ENCODE measurements around the gene AGFG1.
"Not testable (repeated sequence)": the region's sequence is repeated elsewhere in the genome, so short reads cannot be mapped to it uniquely, and the experiment has no call there.

Gene AGFG1

DNA sequence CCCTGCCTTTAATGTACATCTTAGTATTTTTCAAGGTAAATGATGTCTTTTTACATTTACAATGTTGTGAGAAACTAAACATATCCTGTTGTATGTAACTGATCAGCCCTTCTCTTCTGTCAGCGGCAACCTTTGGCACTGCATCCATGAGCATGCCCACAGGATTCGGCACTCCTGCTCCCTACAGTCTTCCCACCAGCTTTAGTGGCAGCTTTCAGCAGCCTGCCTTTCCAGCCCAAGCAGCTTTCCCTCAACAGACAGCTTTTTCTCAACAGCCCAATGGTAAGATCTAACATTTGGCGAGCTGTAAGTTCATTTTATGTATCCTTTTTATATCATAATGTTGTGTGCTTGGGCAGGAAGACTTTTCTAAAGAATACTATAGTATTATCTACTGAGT, 79.9 kb downstream of the AGFG1 start:
- DNase-seq: no peak

DNA sequence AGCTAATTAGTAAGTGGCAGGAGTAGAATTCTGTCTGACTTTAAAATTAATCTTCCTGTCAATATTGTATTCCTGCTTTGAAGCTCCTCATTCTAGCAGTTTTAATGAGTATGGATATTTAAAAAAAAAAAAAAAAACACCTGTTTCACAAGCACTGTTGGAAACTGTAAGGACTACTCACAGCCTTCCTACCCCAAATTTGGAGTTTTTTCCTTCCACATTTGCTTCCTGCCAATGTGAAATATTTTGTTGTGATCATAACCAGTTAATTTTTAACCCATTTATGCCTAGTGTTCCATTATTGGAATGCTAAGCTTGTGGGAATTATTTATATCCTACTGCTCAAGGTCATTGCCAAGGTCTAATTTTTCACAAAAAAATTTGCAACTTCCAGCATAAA, 90.6 kb downstream of the AGFG1 start:
- no peak for DNase-seq

DNA sequence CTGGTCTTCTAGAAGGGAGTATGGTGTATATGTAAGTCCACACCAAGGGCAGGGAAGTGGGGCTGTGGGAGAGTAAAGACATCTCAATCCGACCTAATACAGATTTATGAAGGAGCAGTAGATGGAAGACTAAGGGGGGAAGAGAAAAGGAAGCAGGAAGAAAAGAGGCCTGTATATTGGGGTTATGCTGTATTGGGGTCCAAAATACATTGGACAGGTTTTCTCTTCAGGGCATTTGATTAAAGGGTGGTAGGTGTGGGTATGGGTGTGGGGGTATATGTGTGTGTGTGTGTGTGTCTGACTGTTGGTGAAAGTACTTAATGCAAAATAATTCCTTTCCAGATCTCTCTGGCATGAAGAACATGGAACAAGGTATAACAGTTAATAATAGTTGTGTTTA, 93.1 kb downstream of the AGFG1 start:
- no peak for DNase-seq

DNA sequence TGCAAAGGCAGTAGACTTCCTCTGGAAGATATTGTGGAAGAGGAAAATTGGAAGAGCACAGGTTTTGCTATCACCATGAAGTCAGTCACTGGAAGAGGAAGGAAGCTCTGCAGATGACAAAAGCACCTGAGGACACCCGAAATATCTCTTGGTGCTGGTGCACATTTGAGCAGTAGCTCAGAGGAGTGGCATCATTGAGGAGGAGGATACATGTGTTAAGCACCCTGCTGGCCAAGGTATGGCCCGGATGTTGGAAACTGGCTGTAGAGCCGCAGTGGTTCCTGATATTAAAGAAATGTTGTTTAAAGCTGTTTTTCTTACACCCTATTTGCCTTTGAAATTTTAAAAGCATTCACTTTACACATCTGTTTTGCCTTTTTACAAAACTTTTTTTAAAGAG, 94.1 kb downstream of the AGFG1 start:
- no peak for DNase-seq

DNA sequence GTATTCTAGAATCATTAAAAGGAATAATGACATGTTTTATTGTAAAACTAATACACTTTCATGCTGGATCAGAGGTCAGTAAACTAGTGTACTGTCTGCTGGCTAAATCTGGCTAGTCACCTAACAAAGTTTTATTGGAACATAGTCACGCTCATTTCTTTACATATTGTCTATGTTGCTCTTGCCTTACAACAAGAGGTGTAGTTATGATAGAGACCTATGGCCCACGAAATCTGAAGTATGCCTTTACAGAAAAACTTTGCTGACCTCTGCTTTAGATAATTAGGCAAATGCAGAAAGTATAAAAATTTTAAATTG, 96.9 kb downstream of the AGFG1 start:
- DNase-seq: no peak

DNA sequence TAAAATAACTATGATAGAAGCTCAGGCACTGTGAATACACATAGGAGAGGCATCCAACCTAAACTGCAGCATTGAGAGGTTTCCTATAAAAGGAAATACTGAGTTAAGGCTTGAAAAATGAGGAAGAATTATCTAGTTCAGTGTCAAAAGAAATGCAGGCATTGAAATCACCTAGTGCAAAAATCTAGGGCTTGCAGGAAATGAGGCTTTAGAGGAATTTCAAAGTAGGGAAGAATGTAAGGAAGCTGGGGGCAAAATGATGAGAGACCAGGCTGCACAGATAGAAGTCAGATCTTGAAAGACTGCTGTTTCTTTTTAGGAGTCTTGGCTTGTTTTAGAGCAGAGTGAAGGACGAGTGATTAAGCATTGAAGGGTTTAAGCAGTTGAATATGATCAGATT, 98.7 kb downstream of the AGFG1 start:
- no peak for DNase-seq

DNA sequence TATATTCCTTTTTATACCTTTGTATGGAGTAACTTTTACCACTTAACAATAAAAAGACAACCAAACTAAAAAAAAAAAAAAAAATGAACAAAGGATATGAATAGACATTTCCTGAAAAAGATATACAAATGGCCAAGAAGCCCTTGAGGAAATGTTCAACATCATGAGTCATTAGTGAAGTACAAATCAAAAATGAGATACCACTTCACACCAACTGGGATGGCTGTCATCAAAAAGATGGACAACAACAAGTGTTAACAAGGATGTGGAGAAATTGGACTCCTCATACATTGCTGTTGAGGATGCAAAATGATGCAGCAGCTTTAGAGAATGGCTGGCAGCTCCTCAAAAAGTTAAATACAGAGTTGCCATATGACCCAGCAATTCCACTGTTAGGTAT, 104.2 kb downstream of the AGFG1 start:
- no peak for DNase-seq

DNA sequence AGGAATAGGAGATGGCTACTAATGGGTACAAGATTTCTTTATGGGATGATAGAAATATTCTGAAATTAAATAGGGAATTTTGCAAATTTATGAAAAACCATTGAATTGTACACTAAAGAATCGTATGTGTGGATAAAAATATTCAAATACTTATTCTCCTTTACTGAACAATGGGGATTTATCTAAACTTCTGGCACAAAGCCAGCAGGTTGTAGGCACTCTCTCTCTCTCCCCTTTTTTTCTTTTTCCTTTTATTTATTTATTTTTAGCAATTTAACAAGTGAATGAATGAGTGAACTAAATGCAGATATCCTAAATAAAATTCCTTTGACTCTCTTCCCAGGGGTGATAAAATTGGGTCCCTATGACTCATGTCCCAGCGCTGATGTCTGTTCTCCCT, 104.9 kb downstream of the AGFG1 start:
- no peak for DNase-seq

DNA sequence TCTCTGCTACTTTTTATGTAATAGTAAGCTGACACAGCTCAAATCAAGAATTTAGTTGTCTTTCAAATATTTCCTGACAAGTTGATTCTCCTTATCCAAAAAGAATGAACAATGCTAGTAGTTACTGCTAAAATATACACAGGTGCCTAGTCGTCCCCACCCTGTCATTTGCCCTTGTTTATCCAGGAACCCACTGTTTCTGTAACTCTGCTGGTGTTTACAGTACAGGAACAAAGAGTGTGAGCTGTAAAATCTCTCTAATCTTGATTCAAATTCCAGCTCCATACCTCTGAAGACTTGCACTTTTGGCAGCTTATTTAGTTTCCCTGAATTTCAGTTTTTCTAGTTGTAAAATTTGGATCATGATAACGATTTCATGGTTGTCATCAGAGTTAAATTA, 105.6 kb downstream of the AGFG1 start:
- DNase-seq: no peak

DNA sequence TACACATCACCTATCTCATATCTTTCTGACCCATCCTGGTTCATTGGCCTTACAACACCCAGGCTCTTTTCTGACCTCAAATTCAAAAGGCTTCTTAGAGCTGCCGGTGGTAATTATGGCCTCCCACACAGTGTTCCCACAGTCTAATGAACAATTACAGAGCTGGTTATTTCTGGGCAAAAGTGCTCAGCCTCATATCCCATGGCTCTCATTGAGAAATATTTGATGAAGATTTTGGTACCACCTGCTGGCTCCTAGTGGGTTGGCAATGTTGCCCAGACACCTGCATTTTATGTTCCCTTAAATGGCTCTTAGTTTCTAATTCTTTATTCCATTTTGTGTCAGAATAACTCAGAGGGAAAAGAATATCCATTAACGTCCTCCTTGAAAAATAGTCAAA, 106.7 kb downstream of the AGFG1 start:
- DNase-seq: no peak

DNA sequence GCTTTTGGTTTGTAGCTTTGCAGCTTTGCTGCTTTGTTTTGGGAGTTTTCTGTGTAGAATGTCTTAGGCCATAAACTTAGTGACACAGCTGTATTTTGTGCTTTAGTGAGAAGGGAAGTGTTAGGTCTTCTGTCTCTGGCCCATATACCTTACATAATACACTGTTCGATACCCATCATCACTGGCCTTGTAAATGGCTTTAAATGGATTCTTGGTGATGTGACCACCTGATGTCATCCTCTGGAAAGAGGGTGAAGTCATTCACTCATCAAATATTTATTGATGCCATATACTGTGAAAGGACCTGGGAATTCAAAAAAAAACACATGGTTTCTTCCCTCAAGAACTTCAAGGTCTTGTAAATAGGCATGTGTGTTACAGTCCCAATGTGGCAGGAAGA, 107.8 kb downstream of the AGFG1 start:
- no peak for DNase-seq

DNA sequence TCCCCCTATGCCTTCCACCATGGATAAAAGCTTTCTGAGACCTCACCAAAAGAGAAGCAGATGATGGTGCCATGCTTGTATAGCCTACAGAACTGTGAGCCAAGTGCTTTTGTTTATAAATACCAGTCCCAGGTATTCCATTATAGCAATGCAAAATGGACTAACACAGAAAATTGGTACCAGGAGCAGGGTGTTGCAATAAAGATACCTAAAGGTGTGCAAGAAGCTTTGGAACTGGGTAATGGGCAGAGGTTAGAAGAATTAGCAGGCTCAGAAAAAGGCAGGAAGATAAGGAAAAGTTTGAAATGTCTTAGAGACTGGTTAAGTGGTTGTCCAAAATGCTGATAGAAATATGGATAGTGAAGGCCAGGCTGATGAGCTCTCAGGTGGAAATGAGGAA, 110.4 kb downstream of the AGFG1 start:
- DNase-seq: no peak

DNA sequence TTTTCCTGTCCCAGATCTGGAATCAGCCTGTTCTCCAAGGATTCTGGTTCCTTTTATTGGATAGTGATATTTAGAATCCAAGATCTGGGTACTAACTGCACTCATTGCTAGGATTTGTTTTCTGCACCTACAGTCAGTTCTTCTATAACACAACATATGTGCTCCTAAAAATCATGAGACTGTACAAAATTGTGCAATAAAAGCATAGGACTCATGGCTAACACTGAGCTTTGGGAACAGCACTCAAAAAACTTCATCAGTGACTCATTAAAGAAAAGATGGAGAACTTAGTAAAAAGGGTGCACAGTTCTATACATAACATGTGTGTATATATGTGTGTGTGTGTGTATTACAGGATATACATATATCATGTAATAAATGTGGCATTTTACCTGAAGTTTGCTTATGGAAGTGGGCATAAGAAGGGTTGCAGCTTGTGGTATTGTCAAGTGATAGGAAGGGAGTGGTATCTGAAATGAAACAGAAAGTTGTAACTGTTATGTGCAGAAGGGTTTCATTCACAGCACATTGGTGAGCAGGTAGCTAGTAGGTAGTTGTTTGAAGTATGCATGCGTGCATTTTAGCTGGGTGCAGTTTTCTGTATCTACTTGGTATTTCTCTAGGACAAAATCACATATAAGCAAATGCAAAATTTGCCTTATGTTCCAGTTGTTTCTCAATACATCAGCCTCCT, 120.9 kb downstream of the AGFG1 start:
- DNase-seq: no peak

DNA sequence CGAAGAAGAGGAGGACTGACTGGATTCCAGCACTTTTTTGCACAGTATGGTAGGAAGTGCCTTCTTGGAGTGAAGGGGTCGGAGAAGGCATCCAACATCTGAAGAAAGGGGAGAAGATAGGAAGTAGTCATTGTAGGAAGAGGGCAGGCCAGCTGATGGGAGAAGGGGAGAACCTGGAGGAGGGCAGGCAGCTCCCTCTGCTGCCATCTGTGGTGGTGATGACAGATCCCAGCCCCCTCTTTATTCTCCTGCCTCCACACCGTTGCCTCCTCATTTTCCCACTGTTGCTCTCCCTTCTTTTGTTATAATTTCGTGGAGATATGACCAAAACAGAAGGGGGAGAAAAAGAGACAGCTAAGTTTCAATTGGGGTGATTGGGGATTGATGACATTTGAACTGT, 123.8 kb downstream of the AGFG1 start:
- no peak for DNase-seq

DNA sequence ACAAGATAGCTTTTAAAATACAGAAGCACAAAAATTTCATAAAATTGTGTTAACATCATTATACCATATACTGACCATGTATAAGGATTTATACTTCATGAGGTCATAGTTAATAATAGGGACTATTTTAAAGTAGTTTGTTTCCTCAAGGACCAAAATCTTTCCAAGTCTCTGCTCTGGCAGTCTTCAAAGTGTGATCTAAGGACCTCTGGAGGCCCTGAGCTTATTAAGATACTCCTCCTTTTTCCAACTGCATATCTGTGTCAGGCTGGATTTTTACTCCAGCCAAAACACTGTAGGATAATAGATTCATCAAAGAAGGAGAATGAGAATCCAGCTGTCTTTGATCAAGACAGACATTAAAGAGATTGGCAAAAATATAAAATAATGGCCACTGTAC, 125.1 kb downstream of the AGFG1 start:
- no peak for DNase-seq

DNA sequence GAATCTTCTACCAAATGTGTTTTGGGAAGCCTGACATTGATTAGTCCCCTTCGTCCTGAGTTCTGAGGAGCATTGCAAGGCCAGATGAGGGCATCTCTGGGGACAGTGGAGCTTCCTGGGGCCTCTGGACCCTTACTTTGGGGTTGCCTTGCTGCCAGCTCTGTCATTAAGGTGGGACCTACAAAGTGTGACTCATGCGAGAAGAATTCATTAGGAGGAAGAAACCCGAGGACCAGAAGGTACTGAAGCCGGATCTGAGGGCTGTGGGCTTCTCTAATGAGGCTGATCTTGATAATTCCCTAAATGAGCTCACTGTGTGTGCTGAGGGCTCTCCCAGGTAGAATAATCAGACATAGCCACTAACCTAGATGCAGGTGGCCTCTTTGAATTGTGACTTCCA, 126.0 kb downstream of the AGFG1 start:
- DNase-seq: no peak

DNA sequence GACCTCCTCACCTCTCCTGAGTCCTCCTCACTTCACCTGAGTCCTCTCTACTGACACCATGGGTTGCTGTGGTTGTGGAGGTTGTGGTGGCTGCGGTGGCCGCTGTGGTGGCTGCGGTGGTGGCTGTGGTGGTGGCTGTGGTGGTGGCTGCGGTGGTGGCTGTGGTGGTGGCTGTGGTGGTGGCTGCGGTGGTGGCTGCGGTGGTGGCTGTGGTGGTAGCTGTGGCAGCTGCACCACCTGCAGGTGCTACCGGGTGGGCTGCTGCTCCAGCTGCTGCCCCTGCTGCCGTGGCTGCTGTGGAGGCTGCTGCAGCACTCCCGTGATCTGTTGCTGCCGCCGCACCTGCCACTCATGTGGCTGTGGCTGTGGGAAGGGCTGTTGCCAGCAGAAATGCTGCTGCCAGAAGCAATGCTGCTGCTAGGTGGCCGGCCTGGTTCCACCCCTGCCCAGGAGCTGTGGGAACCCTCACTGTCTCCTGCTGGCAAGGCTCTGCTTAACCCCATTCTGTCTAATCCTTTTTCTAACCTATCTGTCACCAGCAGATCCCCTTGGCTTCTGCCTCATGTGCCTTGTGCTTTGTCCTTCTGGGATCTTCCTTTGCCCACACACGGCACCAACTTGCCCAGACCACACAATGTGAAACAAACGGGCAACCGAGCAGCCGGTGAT, 127.0 kb downstream of the AGFG1 start, which contains the start of gene SCYGR2:
SCYGR2 (plus strand) TSS at position 59 of the 669 bp plus-strand sequence; CDS start at position 59, 0 bp downstream.
- not testable (repeated sequence) for DNase-seq

DNA sequence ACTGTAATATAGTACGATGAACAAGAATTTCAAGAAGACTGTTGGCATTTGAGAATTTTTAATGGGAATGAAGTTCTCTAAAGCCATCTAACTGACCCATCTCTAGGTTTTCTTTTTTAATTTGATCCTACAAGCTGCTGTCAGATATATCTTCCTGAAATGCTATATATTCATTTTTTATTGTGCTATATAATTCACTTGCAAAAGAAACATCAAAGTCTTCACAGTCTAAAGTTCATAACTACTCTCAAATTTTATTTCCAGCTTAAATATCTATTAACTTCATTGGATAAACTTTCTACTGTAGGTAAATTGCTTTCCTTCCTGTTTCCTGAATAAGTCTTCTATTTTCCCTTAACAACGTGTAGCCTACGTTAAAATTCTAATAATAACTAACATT, 130.4 kb downstream of the AGFG1 start:
- DNase-seq: no peak

DNA sequence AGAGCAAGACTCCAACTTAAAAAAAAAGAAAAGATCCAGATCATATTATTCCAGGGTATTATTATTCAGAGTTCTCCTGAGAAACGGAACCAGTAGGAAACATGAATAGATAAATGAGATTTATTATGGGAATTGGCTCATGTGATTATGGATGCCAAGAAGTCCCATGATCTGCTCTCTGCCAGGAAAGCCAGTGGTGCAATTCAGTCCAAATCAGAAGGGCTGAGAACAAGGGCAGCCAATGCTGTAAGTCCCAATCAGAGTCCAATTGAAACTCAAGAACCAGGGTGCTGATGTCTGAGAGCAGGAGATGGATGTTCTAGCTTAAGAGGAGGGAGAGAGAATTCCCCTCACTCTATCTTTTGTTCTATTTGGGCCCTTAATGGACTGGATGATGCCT, 134.5 kb downstream of the AGFG1 start:
- DNase-seq: no peak

DNA sequence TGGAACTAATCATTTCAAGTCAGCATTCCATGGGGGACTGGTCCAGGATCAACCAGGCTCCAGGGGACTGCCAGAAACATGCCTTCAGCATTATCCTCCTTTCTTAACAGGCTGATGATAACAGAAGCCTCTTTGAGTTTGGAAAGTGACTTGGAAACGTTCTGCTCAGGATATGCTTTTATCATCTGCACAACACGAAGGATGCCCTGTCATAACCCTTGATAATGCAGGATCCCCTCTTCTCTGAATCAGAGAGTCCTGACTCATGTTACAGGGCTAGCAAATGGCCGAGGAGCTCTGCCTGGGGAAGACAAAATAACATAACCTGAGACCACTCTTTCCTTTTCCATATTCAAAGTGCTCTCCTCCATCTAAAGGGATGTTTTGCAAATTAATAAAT, 136.0 kb downstream of the AGFG1 start:
- DNase-seq: no peak

DNA sequence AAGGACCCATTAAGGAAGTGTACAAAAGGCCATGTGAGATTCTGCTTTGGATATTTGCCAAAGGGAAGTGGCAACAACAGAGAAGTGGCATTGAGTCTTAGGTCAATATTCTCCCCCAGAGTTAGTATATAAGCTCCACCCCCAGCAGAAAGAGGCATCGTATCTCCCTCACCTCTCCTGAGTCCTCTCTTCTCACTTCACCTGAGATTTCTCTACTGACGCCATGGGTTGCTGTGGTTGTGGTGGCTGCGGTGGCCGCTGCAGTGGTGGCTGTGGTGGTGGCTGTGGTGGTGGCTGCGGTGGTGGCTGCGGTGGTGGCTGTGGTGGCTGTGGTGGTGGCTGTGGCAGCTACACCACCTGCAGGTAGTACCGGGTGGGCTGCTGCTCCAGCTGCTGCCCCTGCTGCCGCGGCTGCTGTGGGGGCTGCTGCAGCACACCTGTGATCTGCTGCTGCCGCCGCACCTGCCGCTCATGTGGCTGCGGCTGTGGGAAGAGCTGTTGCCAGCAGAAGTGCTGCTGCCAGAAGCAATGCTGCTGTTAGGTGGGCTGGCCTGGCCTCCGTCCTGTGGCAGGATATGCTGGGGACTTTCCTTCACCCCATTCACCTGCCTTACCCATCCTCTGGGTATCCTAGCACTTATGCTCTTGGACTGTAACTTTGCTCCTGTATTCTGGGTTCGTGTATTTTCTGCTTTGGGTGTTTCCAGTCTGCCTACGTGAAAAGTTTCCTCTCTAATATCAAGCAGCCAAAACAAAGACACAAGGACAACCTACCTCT, 136.8 kb downstream of the AGFG1 start:
- no peak for DNase-seq

DNA sequence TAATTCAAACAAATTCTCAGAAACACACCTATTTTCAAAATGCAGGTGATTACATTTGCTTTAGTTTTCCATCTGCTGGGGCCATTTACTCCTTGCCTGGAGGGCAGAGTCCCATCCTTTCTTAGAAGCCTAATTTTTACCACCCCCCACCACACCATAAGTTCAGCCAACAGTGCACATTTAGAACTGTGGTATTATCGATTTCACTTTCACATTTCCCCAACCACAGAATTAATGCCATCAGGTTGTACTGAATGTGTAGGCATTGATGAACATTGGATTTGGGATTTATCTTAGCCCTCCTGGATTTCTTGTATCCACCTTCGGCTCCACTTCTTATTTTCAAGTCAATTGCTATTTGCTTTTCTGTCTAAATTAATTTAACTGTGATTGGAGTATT, 138.2 kb downstream of the AGFG1 start:
- DNase-seq: no peak

Data from NCI-H1105 treated with DMSO at 0.1 percent for 48 hours (cell line).